ENCODE results near the gene ZNF317. TPM values are rescaled to one million over a fixed set of nuclear protein-coding genes. Genes with fewer than 3 reads are reported as not detected.

The ZNF317 gene
- total RNA-seq, 1 experiment from 2014 or later: 39.3 TPM

DNA sequence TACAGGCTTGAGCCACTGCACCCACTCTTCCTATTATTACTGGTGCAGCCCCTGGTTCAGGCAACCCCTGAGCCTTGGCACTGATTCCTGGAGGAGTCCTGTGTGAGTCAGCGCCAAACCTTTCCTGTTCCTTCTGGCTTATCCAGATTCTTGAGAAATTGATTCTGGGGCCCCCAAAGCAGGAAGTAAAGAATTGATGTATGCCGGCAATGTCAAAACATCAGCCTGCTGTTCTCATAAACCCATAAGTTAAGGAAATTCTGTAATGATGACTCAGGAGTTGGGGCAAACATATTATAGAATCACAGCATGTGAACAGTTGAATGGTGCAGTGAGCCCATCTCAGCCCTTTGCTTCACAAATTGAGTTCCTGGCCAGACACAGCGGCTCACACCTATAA, 12.0 kb upstream of the ZNF317 start:
- TF ChIP-seq POLR2AphosphoS5 (IDR thresholded peaks at IDR 0.05; ENCODE audit: low read depth, low read length) (no peak), TCF7L2 (IDR thresholded peaks at IDR 0.05; ENCODE audit: low read depth, low read length) (no peak), SIN3A (IDR thresholded peaks at IDR 0.05; ENCODE audit: borderline replicate concordance, insufficient read depth, low read depth, low read length) (no peak)
- TF ChIP-seq, protein P1, sequence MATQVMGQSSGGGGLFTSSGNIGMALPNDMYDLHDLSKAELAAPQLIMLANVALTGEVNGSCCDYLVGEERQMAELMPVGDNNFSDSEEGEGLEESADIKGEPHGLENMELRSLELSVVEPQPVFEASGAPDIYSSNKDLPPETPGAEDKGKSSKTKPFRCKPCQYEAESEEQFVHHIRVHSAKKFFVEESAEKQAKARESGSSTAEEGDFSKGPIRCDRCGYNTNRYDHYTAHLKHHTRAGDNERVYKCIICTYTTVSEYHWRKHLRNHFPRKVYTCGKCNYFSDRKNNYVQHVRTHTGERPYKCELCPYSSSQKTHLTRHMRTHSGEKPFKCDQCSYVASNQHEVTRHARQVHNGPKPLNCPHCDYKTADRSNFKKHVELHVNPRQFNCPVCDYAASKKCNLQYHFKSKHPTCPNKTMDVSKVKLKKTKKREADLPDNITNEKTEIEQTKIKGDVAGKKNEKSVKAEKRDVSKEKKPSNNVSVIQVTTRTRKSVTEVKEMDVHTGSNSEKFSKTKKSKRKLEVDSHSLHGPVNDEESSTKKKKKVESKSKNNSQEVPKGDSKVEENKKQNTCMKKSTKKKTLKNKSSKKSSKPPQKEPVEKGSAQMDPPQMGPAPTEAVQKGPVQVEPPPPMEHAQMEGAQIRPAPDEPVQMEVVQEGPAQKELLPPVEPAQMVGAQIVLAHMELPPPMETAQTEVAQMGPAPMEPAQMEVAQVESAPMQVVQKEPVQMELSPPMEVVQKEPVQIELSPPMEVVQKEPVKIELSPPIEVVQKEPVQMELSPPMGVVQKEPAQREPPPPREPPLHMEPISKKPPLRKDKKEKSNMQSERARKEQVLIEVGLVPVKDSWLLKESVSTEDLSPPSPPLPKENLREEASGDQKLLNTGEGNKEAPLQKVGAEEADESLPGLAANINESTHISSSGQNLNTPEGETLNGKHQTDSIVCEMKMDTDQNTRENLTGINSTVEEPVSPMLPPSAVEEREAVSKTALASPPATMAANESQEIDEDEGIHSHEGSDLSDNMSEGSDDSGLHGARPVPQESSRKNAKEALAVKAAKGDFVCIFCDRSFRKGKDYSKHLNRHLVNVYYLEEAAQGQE (IDR thresholded peaks at IDR 0.05; ENCODE audit: insufficient read depth in 1 of 2, low read depth in 2 of 2, low read length in 1 of 2): no peak
- TF ChIP-seq, protein P2, sequence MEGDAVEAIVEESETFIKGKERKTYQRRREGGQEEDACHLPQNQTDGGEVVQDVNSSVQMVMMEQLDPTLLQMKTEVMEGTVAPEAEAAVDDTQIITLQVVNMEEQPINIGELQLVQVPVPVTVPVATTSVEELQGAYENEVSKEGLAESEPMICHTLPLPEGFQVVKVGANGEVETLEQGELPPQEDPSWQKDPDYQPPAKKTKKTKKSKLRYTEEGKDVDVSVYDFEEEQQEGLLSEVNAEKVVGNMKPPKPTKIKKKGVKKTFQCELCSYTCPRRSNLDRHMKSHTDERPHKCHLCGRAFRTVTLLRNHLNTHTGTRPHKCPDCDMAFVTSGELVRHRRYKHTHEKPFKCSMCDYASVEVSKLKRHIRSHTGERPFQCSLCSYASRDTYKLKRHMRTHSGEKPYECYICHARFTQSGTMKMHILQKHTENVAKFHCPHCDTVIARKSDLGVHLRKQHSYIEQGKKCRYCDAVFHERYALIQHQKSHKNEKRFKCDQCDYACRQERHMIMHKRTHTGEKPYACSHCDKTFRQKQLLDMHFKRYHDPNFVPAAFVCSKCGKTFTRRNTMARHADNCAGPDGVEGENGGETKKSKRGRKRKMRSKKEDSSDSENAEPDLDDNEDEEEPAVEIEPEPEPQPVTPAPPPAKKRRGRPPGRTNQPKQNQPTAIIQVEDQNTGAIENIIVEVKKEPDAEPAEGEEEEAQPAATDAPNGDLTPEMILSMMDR (IDR thresholded peaks at IDR 0.05): no peak
- ATAC-seq (peak; percentile 58; the same call in 1 of the 2 replicates), DNase-seq (ENCODE audit: low read depth, low spot score) (no peak)
- ChIA-PET POLR2A (no interaction called here), CTCF (no interaction called here)
- Histone ChIP-seq H3K36me3 (ENCODE audit: control insufficient read depth, insufficient read depth, low read length) (no peaks in the 10 kb centered on the region), H3K27ac (ENCODE audit: low read length) (no peak overlapping the region), H3K9me3 (ENCODE audit: control insufficient read depth, insufficient read depth, low read depth, low read length) (no peaks in the 10 kb centered on the region), H3K4me1 (ENCODE audit: control insufficient read depth, insufficient read depth, low read length) (no peaks in the 10 kb centered on the region), H3K4me3 (ENCODE audit: low read depth in 2 of 2, low read length in 2 of 2) (no peak overlapping the region), H3K27me3 (ENCODE audit: control insufficient read depth, insufficient read depth, low read length) (no peaks in the 10 kb centered on the region)
- intact Hi-C loops (cut with micrococcal nuclease; ENCODE audit: unreplicated experiment) (no loop called here), in situ Hi-C loops (cut with HindIII; ENCODE audit: low pct_unique_long_range_greater_than_20kb, low sequenced_read_pairs) (no loop called here)
- BruUV-seq (replicated peaks): no TSS peak

- CTCF ChIA-PET: no interaction called here
- Histone ChIP-seq H3K4me3 (ENCODE audit: low read depth in 2 of 2, low read length in 2 of 2) (no peak overlapping the region), H3K36me3 (ENCODE audit: control insufficient read depth, insufficient read depth, low read length) (no peaks in the 10 kb centered on the region), H3K27ac (ENCODE audit: low read length) (no peak overlapping the region), H3K9me3 (ENCODE audit: control insufficient read depth, insufficient read depth, low read depth, low read length) (no peaks in the 10 kb centered on the region), H3K27me3 (ENCODE audit: control insufficient read depth, insufficient read depth, low read length) (no peaks in the 10 kb centered on the region), H3K4me1 (ENCODE audit: control insufficient read depth, insufficient read depth, low read length) (no peaks in the 10 kb centered on the region)
- POLR2A ChIA-PET: no interaction called here
- DNase-seq (ENCODE audit: low read depth, low spot score): no peak
- intact Hi-C loops (cut with micrococcal nuclease; ENCODE audit: unreplicated experiment) (no loop called here), in situ Hi-C loops (cut with HindIII; ENCODE audit: low pct_unique_long_range_greater_than_20kb, low sequenced_read_pairs) (no loop called here)
- no TSS peak for BruUV-seq (replicated peaks)
- ATAC-seq: no peak
- TF ChIP-seq, protein P1 (IDR thresholded peaks at IDR 0.05; ENCODE audit: insufficient read depth in 1 of 2, low read depth in 2 of 2, low read length in 1 of 2): no peak
- TF ChIP-seq SIN3A (IDR thresholded peaks at IDR 0.05; ENCODE audit: borderline replicate concordance, insufficient read depth, low read depth, low read length) (no peak), POLR2AphosphoS5 (IDR thresholded peaks at IDR 0.05; ENCODE audit: low read depth, low read length) (no peak), TCF7L2 (IDR thresholded peaks at IDR 0.05; ENCODE audit: low read depth, low read length) (no peak)
- TF ChIP-seq, protein P2 (IDR thresholded peaks at IDR 0.05): no peak
Observed at GRCh38 chr19:9130965-9131364, 9.2 kb upstream of the ZNF317 start.

All from Panc1 (cell line).